Measurements from ENCODE around the gene ATOH8.

- TF ChIP-seq EP300 (IDR thresholded peaks at IDR 0.05), result no peak
- TF ChIP-seq, protein P1, sequence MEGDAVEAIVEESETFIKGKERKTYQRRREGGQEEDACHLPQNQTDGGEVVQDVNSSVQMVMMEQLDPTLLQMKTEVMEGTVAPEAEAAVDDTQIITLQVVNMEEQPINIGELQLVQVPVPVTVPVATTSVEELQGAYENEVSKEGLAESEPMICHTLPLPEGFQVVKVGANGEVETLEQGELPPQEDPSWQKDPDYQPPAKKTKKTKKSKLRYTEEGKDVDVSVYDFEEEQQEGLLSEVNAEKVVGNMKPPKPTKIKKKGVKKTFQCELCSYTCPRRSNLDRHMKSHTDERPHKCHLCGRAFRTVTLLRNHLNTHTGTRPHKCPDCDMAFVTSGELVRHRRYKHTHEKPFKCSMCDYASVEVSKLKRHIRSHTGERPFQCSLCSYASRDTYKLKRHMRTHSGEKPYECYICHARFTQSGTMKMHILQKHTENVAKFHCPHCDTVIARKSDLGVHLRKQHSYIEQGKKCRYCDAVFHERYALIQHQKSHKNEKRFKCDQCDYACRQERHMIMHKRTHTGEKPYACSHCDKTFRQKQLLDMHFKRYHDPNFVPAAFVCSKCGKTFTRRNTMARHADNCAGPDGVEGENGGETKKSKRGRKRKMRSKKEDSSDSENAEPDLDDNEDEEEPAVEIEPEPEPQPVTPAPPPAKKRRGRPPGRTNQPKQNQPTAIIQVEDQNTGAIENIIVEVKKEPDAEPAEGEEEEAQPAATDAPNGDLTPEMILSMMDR (IDR thresholded peaks at IDR 0.05), result no peak
- TF ChIP-seq POLR2A (IDR thresholded peaks at IDR 0.05), result no peak
- no peak for TF ChIP-seq POLR2AphosphoS5 (IDR thresholded peaks at IDR 0.05)
Measured at GRCh38 chr2:85761512-85761944, 7.7 kb downstream of the ATOH8 start.
